Skin epidermis (tissue), 12 donors: ENCODE measurements around the gene UVSSA.
"Not testable (repeated sequence)": the region's sequence is repeated elsewhere in the genome, so short reads cannot be mapped to it uniquely, and the experiment has no call there.

Source experiments
- H3K27ac ChIP-seq, 21 experiments: fragments of 200-600 bp; sonication (generic) in 11 of 21; one replicate each; pipeline ENCODE4 v1.5.0; 2020; ENCODE audit warnings: mild to moderate bottlenecking in 3 of 21, inconsistent platforms in 2 of 21, moderate library complexity in 2 of 21
- H3K4me3 ChIP-seq, 7 experiments: fragments of 200-600 bp; sonication (generic) in 2 of 7; one replicate each; pipeline ENCODE4 v1.5.0; 2020; ENCODE audit warnings: inconsistent platforms in 2 of 7, mild to moderate bottlenecking in 2 of 7, moderate library complexity in 1 of 7

Gene UVSSA

GRCh38 chr4:1382776-1383727, 36.0 kb downstream of the UVSSA start:
- Histone ChIP-seq H3K27ac (no peak overlapping the region), H3K4me3 (no peak overlapping the region)

- Histone ChIP-seq H3K27ac (no peak overlapping the region), H3K4me3 (no peak overlapping the region)
Measured at GRCh38 chr4:1383728-1384591, 37.0 kb downstream of the UVSSA start.

GRCh38 chr4:1384675-1385372, 37.8 kb downstream of the UVSSA start:
- Histone ChIP-seq H3K4me3 (no peak overlapping the region), H3K27ac (no peak overlapping the region)

- no peak overlapping the region for H3K4me3 ChIP-seq
- no peak overlapping the region for H3K27ac ChIP-seq
Measured at GRCh38 chr4:1385373-1386340, 38.6 kb downstream of the UVSSA start.

GRCh38 chr4:1393363-1393762, 46.4 kb downstream of the UVSSA start:
- H3K4me3 ChIP-seq, H3K27ac ChIP-seq: not testable (repeated sequence)

- H3K4me3 ChIP-seq = no peak overlapping the region
- H3K27ac ChIP-seq = no peak overlapping the region
Measured at GRCh38 chr4:1393866-1394265, 46.9 kb downstream of the UVSSA start.

- not testable (repeated sequence) for H3K4me3 ChIP-seq, H3K27ac ChIP-seq
Measured at GRCh38 chr4:1394554-1395388, 47.8 kb downstream of the UVSSA start.

- H3K27ac ChIP-seq, H3K4me3 ChIP-seq: not testable (repeated sequence)
Measured at GRCh38 chr4:1395389-1395820, 48.4 kb downstream of the UVSSA start.

GRCh38 chr4:1395941-1396805, 49.2 kb downstream of the UVSSA start:
- H3K4me3 ChIP-seq = no peak overlapping the region
- H3K27ac ChIP-seq = no peak overlapping the region

GRCh38 chr4:1396806-1397455, 49.9 kb downstream of the UVSSA start:
- Histone ChIP-seq H3K27ac (no peak overlapping the region), H3K4me3 (no peak overlapping the region)

- no peak overlapping the region for H3K27ac ChIP-seq
- H3K4me3 ChIP-seq = no peak overlapping the region
Measured at GRCh38 chr4:1398681-1399507, 51.9 kb downstream of the UVSSA start.

GRCh38 chr4:1399508-1400190, 52.6 kb downstream of the UVSSA start:
- Histone ChIP-seq H3K27ac (no peak overlapping the region), H3K4me3 (no peak overlapping the region)

GRCh38 chr4:1400191-1400805, 53.3 kb downstream of the UVSSA start:
- Histone ChIP-seq H3K4me3 (no peak overlapping the region), H3K27ac (no peak overlapping the region)

- H3K27ac ChIP-seq = no peak overlapping the region
- H3K4me3 ChIP-seq = no peak overlapping the region
Measured at GRCh38 chr4:1400831-1401408, 53.9 kb downstream of the UVSSA start.
